SKM-1 treated with dmso at 0.1 percent for 144 hours (cell line): ENCODE measurements around the gene PDGFA.
"Not testable (repeated sequence)": the region's sequence is repeated elsewhere in the genome, so short reads cannot be mapped to it uniquely, and the experiment has no call there.

ENCODE experiments used
- DNase-seq: peaks from one replicate; lab custom pipeline; 2025; ENCODE audit not compliant: unreplicated experiment; lab: John Stamatoyannopoulos, UW

The PDGFA gene

DNA sequence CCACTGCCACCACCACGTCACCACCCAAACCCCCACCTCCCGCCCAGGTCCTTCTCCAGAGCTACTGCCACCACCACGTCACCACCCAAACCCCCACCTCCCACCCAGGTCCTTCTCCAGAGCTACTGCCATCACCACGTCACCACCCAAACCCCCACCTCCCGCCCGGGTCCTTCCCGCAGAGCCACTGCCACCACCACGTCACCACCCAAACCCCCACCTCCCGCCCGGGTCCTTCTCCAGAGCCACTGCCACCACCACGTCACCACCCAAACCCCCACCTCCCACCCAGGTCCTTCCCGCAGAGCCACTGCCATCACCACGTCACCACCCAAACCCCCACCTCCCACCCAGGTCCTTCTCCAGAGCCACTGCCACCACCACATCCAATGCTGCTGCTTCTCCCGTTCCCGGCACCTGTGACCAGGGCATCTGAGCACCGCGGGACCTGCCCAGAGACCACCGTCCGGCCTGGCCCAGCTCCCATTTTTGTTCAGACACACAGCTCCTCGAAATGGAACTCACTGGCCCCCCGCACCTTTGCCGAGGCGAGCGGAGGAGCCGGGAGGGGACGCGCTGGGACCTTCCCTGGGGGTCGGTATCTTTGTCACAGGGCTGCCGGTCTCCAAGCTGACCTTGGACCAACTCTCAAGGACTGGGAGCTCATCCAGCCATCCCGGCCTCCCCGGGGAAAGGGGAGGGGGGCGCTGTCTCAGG lies 32.7 kb upstream of the PDGFA start:
- not testable (repeated sequence) for DNase-seq

DNA sequence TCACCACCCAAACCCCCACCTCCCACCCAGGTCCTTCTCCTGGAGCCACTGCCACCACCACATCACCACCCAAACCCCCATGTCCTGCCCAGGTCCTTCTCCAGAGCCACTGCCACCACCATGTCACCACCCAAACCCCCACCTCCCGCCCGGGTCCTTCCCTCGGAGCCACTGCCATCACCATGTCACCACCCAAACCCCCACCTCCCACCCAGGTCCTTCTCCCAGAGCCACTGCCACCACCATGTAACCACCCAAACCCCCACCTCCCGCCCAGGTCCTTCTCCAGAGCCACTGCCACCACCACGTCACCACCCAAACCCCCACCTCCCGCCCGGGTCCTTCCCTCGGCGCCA lies 31.9 kb upstream of the PDGFA start:
- DNase-seq = not testable (repeated sequence)

DNA sequence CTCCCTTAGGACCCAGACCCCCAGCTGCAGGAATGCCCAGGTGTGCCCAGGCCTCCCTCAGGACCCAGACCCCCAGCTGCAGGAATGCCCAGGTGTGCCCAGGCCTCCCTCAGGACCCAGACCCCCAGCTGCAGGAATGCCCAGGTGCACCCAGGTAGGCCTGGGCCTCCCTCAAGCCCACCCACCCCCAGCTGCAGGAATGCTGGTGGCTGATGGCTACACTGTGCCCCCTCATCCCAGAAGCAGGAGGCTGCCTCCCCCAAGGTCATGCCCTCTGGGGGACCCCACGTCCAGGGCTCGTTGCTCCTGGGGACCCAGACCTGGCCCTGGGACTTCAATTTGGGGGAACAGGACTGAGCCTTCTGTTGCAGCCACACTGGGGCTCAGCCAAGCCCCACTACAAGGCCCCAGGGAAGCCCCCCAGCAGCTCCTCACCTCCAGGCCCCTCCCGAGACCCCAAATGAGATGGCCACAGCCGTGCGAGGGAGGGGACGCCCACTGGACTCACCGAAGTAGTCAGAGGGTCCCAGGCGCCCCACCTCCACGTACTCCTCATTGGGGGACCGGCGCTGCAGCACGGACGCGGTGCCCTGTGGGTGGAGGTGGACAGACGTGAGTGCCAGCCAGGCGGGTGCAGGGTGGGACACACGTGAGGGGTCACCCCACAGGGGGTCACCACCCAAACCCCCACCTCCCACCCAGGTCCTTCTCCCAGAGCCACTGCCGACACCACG lies 31.4 kb upstream of the PDGFA start:
- no peak for DNase-seq

DNA sequence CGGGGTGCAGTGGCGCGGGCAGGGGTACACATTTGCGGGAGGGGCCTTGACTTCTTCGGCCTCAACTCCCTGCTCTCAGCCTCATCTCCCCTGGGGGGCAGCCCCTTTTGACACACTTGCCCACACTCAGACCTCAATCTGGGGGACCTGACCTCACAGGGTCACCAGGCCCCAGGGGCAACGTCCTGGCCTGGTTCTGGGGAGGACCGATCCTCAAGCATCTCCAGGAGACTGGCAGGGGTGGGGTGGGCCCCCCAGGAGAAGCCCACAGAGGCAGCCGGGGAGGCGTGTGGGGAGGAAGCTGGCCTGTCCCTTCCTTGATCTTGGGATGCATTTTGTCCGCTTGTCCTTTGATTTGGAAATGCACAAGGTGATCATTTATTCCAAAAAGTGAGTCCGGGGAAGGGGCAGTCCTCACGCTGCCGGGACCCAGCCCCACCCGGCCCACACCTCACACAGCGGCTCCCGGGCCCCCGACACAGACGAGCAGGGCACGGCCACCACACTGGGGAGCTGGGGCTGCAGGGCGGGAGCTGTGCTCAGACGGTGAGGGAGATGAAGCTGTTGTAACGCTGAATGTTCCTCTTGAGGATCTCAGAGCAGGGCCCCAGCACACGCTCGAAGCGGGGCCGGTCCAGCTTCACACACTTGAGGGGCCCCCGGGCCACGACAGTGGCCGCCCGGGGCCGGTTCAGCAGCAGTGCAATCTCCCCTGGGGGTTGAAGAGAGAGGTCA lies 30.4 kb upstream of the PDGFA start:
- no peak for DNase-seq

DNA sequence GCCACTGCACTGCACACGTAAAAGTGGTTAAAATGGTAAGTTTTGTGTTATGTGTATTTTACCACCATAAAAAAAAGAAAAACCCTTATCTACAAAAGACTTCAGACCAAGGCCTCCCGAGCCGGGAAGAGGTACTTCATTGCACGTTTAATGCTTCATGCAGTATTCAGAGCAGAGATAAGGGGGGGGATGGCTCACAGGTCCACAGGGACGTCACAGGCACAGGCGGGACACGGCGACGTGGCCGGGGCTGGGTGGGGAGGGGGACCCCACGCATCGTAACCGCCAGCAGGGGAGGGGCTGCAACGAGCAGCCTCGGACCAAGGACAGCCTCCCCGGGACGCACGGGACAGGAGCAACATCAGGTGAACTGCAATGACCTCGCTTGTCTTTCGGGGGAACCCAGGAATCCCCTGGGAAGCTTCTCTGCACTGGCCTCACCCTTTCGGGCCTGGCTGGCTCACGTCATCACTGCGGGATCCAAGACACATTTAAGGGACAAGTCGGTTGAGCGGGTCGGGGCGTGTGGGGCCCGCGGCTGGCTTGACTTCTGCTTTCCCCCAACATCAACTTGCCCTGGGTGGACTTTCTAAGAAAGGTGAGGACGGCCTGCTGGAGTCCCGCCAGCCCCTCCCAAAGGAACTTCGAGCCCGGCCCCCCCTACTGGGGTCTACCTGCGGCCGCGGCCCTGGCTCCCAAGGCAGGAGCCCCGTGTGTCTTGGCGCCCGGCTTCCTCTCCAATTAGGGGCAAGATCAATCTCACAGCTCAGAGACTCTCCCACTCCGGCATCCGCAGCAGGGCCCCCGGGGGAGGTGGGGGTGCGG lies 29.6 kb upstream of the PDGFA start:
- DNase-seq = no peak

DNA sequence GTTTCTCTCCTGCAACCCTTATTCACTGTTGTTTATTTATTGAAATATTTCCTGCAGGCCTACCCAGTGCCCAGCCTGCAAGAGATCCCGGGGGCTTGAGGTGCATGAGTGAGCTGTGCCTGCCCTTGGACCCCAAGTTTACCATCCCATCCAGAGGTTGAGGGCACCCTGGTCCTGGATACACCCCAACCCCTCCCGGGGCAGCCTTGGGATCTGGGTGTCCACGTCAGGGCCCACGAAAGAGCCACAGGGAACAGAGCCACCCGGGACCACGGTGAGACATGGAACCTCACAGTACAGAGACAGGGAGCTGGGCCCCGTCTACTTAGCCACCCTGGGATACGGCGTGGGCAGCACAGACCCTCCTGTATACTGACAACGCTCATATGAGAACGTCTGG lies 28.8 kb upstream of the PDGFA start:
- no peak for DNase-seq

DNA sequence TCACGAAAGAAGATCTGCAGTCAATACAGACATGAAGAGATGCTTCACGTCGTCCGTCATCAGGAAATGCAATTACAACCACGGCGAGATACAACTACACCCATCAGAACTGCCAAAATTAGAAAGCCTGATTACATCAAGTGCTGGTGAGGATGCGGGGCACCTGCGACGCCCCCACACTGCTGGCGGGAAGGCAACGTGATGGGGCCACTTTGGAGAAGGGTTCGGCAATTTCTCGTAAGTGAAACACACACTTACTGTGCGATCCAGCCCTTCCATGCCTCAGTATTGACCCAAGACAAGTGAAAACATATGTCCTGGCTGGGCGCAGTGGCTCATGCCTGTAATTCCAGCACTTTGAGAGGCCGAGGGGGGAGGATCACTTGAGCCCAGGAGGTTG lies 25.8 kb upstream of the PDGFA start:
- no peak for DNase-seq

DNA sequence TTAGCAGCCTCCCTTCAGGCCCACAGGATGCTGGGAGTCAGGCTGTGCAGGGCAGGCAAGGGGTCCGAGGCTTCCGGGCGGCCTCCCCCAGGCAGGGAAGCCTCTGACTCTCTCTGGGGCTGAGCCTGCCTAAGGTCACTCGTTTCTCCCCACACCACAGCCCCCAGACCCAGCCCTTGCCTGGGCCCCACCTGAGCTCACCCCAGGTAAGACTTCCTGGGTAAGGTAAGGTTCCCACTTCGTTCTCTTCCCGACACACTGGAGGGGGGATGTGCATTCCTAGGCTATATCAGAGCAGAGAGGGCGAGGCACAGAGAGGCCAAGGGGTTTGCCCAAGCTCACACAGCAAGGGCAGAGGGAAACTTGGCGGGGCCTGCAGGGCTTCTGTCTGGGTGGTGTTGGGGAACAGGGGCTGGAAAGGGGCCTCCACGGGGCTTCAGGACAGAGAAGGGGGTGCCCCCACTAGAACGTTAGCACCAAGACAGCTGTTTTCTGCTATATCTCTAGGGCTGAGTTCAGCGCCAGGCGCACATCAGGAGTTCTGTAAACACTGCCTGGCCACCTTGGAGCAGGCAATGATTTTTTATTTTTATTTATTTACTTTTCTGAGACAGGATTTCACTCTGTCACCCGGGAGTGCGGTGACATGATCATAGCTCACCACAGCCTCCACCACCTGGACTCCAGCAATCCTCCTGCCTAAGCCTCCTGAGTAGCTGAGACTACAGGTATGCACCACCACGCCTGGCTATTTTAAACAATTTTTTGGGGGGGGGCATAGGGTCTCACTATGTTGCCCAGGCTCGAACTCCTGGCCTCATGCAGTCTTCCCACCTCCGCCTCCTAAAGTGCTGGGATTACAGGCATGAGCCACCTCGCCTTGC lies 24.9 kb upstream of the PDGFA start:
- DNase-seq = no peak

DNA sequence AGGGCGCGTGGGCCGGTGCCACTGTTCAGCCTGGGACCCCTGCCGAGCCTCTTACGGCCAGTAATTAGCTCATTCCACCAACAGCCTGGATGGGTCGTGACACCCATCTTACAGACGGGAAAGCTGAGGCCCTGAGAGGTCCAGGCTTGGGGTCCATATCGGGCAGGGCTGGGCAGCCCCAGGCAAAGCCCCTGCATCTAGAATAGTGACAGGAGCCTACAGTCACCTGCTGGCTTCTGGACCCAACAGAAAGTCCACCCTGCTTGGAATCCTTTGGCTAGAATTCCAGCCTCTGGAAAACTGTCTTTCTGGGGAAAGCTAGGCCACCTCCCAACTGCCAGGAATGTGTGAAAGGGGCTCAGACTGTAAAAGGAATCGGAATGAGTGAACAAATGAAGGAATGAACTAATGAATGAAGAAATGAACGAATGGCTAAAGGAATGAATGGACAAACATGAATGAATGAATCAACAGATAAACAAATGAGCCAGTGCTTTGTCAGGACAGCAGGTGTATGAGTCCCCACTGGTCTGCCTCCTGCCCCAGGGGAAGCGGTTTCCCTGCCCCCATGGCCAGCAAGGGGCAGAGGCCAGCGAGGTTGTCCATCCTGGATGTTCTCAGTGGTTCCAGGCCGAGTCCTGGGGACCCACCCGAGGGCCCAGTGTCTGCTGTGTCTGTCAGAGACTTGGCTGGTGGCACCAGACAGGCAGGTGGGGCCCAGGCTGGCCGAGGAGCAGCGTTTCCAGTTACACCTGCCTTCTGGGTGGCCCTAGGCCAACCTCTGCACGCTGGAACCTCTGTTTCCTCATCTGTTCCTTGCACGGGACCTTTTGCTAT lies 24.1 kb upstream of the PDGFA start:
- no peak for DNase-seq

DNA sequence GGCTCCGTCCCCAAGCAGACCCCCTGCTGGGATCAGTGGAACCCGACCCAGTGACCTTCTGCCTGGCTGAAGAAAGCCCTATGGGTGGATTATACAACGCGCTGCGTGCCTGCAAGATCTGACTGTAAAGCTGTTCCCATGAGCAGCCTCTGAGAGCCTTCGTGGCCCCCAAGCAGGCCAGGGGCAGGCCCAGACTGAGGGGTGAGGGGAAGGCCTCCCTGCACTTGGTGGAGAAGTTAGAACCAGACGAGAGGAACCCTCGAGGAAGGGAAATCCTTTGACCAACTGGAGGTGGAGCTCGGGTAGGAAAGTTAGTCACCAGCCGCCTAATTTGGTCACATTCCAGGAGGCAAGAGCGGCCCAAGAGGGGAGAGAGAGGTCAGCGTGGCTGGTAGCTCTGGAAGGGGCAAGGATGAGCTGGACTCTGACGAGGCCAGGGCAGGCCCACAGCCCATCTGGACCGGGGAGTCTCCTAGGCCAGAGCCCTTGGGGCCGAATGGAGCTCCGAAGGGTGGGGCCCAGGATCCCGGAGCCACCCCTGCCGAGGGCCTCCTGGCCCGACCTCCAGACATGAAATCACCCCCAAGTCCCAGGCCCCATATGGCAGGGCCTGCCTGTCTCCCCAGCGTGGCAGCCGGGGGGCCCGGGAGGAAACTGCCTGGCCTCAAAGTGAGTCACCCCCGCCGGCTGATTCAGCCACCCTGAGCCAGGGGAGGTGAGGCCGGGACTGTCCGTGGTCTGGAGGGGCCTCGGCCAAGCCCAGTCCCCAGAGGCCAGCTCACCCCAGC lies 23.3 kb upstream of the PDGFA start:
- no peak for DNase-seq

DNA sequence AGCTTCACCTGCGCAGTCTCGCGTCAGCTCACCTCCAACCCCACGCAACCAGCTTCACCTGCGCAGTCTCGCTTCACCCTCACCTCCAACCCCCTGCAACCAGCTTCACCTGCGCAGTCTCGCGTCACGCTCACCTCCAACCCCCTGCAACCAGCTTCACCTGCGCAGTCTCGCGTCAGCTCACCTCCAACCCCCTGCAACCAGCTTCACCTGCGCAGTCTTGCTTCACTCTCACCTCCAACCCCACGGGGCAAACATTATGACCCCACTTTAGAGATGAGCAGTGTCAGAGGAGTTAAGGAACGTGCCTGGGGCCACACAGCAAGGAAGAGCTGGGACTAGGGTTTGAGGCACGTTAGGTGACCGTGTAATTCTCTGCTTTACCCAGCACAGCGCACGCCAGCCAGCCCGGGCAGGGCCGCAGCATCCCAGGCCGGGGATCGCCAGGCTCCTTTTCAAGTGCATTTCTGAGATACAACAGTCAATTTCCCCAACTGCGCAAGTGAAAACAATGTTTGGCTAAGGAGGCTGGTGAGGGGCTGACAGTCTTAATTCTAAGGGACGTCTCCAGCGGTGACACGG lies 22.6 kb upstream of the PDGFA start:
- DNase-seq = no peak

DNA sequence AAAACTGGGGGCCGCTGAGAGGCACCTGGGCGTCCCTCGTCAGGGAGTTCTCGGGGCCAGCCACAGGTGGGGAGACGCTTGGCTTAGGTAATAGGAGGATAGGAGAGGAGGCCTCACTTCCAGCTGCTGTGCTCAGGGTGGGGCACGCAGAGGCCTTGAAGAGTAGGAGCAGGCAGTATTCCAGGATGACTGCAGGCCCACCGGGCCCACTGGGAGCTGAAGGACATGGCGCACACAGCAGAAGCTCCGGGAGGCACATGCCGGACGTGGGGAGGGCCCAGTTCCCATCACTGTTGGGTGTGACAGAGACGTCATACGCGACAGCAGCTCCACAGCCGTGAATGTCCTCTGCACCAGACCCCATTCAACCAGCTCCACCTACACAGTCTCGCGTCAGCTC lies 22.0 kb upstream of the PDGFA start:
- DNase-seq = no peak

DNA sequence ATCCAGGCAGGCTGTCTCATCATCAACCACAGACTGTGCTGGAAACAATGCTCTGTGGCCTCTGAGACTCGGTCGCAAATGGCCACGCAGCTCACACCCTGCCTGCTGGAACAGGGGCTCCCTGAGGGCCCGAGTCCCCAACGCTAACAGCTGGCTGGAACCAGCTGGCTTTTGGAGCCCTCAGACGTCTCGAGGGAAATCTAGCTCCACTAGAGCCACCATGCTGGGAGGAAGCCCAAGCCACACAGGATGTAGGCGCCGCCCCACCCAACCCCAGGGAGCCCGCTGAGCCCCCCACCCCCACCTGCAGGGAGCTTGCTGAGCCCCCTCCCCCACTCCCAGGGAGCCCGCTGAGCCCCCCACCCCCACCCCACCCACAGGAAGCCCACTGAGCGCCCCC lies 21.4 kb upstream of the PDGFA start:
- DNase-seq = no peak

DNA sequence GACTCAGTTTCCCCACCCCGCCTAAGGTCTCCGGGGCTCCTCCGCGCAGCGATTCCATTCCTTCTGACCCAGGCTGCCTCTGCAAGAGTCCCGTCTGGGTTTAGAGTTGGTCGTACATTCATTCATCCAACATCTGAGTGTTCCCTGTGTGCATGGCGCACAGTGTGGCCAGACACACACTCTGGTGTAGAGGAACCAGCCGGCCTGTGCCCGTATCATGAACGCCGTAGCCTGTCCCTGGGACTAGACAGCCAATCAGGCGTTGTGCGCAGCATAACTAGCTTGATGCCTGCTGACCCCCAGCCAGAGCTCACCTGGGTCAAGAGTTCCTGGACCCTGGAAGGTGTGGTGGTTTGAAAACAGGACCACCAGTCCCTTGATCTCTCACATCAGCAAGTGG lies 20.9 kb upstream of the PDGFA start:
- DNase-seq = no peak

DNA sequence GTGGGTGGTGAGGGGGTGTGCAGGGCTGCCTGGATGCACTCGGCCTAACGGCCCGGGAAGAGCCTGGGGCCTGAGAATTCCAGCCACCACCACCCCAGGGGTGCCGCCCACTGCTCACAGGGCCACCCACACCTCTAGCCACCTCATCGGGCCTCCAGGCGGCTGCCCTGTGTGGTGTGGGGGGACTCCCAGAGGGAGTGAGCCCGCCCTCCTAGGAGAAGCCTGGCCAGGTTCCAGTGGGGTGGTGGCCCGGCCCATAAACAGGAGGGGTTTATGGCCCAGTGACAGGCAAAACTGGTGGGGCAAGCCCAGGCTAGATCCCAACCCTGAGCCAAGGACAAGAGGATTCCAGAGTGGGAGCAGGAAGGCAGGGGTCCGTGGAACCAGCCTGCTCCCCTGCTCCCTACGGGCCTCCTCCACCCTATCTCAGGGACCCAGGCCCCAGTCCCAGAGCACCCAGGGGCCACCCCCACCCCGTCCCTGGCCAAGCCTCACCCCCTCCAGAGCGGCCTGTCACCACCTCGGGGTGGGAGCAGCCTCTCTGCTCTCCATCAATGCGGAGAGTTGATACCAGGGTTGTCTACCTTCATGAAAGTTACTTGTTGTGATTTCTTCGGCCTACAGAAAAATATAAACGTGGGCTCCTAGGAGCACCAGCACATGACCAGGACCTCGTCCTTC lies 20.2 kb upstream of the PDGFA start:
- DNase-seq = no peak

DNA sequence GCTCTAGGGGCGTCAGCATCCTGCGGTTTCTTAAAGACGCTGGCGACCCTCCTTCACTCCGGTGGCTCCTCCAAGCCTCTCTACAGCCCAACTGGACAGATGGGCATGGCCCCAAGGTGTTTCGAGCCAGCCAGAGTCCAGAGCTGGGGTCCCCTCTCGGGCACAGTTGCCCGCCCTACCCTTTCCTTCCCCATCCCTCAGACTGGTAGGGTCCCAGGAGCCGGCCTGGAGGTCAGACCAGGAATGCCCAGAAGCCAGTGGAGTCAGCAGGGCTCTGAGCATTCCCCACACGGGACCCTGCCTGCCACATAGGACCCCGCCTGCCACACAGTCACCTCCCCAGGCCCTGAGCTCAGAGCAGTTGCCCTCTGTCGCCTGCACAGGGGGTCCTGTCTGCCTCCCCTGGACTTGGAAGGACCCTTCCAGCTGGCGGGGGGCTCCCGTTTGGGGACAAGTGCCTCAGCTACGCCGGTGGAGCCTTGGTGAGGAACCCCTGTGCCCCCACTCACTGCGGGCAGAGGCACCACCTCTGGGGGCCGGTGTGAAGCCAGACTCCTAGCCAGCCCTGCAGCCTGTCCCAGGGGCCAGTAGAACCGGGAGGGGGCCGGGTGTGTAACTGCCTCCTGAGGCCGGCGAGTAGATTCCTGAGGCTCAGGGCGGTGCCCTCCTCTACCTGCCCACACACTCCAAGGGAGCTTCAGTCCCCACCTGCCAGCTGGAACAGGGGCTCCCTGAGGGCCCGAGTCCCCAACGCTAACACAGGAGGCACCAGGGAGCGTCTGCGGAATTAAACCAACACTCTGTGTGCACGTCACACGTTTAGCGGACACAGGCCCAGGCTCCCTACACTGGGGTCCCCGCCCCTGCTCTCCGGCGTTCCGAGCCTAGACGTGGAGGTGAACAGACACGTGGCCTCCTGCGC lies 19.4 kb upstream of the PDGFA start:
- DNase-seq = no peak
